DMS79 treated with DMSO at 0.1 percent for 48 hours (cell line): Measurements from ENCODE around the gene LAMA5.

Experiments
- DNase-seq: peaks from one replicate; lab custom pipeline; 2025; lab: John Stamatoyannopoulos, UW

Gene LAMA5

GRCh38 chr20:62344782-62345181 is 22.3 kb downstream of the LAMA5 start:
- DNase-seq, result no peak

DNA sequence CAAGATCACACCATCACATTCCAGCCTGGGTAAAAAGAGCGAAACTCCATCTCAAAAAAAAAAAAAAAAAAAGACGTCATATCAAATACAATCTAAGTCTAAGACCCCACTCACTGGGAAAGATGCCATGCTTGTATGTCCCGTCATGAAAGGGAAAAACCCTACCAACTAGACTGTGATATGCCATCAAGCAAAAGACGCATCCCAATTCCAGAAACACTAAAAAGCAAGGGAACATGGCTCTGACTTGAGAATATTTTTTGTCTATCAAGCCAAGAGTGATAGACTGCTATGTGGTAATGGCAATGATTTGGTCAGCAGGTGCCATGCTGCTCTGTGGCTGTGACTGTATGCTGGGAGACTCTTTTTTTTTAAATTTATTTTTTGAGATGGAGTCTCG is 23.0 kb downstream of the LAMA5 start:
- DNase-seq, result no peak

GRCh38 chr20:62342910-62343309 is 24.2 kb downstream of the LAMA5 start:
- DNase-seq, result no peak

DNA sequence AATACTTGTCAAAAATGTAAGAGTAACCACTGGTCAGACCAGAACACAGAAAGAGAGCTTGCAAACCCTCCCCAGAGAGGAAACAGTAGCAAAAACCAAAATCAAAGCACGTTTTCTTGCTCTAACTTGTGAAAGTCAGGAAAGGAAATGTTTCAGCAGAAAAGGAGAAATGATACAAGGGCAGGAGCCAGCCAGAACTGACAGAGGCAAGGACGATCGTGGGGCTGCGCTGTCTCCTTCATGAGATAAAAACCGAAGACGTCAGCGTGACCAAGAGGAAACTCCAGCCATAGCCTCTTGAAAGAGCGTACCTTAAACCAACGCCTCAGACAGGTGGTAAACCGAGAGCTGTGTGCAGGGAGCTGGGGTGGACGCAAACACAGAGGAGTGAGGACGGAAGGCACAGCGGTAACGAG is 27.5 kb downstream of the LAMA5 start:
- no peak for DNase-seq

DNA sequence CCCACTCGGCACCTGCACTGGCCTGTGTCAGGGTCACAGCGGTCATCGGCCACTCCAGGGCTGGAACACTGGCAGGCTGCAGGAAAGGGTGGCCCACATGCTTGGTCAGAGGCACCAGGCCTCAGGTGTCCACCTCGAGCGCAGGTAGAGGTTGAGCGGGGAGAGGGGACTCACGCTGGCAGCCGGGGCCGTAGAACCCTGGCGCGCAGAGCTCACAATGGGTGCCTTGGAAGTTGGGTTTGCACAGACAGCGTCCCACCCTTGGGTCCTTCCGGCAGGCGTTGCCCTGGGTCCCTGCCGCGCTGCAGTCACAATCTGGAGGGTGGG is 28.9 kb downstream of the LAMA5 start:
- no peak for DNase-seq

GRCh38 chr20:62337558-62338293 is 29.4 kb downstream of the LAMA5 start:
- DNase-seq, result no peak

DNA sequence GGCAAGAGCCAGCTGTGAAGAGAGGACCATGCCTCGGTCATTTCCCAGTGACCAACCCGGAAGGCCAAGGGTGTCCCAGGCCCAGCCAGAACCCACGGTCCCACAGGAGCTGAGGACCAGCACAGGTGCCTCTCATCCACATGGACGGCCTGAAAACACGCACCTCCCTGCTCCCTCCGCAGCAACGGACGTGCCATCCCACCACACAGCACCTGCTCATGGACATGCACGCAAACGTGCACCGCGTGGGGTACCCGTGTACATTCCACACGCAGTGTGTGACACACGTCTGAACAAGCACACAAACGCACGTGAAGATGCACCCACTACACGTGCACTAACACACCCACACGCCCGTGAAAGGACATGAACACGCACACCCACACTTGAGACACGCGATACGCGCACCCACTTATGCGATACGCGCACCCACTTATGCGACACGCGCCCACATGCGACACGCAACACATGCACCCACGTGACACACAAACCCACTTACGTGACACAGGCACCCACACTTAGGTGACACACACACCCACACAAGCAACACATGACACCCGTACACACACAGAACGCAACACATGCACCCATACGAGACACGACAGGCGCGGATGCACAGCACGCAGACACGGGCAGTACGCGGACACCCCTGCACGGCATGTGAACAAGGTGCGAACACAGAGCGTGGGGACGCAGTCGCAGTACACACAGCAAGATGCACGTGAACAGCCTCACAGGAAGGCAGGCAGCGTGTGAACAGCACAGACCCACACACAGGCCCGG is 30.1 kb downstream of the LAMA5 start:
- DNase-seq, result no peak

DNA sequence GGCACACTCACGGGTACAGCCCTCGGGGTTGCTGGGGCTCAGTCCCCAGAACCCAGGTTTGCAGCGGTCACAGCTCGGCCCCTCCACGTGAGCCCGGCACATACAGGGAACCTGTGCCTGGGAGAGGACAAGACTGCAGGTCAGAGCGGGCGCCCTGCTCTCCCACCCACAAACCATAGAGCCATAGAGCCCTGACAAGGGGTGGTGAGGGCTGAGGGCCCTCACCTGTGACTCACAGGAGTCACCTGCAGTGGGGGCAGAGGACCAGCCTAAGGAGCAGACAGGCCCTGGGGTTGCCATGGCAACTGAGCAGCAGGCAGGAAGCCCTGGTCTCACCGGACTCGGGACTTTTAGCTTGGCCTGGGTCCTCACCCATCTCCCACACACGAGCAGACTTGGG is 30.8 kb downstream of the LAMA5 start:
- DNase-seq, result no peak

DNA sequence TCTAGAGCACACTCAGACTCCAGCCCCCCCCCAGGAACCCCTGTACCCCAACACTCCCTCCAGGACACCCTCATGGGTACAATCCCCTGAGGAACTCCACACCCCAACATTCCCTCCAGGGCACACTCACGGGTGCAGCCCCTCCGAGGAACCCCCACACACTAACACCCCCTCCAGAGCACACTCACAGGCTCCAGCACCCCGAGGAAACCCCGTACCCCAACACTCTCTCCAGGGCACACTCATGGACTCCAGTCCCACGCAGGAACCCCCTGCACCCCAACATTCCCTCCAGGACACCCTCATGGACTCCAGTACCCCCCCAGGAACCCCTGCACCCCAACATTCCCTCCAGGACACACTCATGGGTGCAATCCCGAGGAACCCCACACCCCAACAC is 31.6 kb downstream of the LAMA5 start:
- no peak for DNase-seq

- DNase-seq, result no peak
Measured at GRCh38 chr20:62334881-62335280, 32.2 kb downstream of the LAMA5 start.

DNA sequence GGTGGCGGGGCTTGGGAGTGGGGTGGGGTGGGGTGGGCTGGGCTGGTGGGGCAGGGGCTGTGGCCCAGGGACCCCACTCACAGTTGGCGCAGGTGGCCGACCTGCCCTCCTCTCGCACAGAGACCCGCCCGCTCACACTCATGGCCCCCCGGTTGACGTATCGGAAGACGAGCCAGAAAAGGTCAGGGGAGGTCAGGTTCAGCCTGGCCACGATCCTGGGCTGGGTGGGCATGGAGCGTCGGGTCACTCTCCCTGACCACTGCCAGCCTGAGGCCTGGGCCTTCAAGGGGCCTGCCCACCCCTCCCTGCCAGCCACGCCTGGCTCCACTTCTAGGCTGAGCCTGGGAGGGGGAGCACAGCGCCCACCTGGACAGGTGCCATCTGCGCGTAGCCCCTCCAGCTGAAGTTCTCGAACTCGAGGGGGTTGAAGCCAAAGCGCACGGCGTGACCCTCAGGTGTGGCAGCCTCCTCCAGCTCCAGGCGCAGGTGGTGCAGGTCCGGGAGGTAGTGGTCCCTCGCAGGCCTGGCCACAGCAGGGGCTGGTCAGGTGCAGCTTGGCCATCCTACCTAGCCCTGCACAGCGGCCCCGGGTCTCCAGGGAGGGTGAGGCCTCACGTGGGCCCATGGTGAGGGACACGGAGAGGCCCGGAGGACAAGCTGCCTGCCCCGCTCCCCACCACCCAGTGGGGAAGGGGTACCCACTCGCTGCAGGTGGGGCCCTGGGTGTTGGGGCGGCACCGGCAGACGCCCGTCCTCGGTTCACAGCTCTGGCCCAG is 33.1 kb downstream of the LAMA5 start:
- no peak for DNase-seq

DNA sequence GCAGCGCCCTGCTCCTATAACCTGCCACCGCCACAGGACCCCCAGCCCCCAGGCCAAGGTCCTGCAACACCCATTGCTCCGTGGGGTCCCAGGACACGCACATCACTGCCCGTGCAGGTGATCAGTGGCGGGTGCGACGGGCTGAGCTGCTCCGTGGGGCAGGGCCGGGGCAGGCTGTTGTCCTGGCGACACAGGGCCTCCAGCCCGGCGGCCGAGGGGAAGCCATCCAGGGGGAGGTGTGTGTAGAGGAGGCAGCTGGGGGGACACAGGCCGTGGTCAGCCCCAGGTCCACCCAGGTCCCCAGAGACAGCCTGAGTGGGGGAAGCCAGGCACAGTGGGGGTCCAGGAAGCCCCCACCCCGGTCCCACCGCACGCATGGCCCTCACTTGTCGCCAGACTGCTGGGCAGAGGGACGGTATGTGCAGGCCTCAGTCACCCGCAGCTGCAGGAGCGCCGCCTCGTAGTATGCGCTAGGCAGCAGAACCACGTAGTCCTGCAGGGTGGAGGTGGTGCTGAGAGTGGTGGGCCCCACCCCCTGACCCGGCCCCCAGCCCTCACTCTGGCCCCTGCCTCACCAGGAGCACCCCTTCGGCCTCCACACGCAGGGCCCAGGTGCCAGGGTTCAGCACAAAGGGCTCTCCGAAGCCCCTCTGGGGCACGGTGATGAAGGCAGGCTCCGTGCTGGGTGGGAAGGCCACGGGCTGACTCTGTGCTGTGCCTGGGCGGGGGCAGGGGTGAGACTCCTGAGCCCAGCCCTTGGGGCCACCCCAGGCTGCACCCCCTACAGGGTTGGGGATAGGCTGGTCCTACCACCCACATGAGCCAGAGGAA is 33.9 kb downstream of the LAMA5 start:
- DNase-seq, result no peak

DNA sequence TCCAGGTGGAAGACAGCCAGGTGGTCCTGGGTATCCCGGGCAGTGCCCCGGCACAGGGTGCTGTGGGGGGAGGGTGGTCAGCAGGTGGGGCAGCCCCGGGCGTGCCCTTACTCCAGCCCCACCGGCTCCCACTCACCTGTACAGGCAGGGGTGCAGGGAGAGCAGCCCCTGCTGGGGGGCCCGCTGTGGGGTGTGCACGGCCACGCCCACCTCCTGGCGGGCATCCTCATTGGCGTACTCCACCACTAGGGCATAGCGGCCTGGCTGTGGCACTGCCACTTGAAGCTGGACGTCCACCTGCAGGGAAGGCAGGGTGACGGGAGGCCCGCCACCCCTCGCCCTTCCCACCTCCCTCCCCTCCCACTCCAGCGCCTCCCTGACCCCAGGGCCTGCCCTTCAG is 34.7 kb downstream of the LAMA5 start:
- DNase-seq, result no peak

GRCh38 chr20:62331347-62331746 is 35.8 kb downstream of the LAMA5 start:
- no peak for DNase-seq

DNA sequence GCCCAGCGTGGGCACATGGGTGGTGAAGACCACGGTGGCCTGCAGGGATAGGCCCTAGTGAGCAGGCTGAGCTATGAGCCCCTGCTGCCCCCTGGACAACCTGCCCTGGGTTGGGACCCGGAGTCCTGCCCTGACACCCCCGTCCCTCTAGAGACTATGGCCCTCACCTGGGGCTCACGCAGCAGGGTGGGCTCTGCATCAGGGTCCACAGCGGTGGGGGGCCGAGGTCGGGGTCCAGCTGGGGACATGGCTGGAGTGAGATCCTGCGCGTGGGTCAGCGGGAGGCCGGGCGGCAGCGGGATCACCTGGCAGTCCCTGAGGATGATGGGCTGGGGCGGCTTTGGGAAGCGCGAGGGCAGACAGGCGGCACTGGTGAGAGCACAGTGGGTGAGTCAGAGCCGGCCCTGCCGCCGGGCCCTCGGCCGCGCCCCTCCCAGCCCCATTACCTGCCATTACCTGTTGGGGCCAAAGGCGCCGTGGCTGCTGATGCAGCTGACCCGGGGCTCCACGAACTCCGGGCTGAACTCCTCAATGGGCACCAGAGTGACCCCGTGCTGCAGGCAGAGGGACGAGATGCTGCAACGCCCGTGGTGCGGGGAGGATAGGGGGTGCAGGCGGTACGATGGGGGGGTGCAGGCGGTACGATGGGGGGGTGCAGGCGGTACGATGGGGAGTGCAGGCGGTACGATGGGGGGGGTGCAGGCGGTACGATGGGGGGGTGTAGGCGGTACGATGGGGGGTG is 36.4 kb downstream of the LAMA5 start:
- no peak for DNase-seq

- DNase-seq, result no peak
Measured at GRCh38 chr20:62329389-62330377, 37.4 kb downstream of the LAMA5 start.

DNA sequence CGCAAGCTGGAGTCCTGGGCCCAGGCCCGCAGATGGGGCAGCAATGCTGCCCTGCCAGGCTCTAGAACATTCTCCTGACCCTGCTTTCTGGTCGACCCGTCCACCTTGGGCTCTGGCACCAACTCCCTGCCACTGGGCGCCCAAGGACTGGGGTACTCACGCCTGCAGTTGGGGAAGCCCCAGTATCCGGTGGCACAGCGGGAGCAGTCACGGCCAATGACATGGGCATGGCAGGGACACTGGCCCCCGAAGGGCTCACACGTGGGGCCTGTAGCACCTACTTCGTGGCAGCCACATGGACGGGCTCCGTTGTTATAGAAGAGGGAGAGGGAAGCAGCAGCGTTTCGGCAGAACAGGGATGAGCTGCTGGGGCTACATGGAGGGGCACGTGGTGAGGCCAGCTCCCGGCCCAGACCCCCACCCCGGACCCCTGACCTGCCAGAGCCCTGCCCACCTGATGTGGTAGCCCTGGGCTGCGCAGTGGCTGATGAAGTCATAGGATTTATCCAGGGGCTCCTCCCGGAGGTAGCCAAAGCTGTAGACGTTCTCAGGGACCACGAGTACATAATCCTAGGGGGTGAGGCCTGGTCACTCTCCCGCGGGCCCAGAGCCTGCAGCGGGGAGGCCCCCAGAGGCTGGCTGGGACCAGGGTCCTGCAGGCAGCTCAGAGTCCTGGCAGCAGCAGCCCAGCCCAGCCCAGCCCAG is 38.3 kb downstream of the LAMA5 start:
- no peak for DNase-seq

- no peak for DNase-seq
Measured at GRCh38 chr20:62327726-62328495, 39.2 kb downstream of the LAMA5 start.
